ENCODE results near the gene THBD.

THBD gene

DNA sequence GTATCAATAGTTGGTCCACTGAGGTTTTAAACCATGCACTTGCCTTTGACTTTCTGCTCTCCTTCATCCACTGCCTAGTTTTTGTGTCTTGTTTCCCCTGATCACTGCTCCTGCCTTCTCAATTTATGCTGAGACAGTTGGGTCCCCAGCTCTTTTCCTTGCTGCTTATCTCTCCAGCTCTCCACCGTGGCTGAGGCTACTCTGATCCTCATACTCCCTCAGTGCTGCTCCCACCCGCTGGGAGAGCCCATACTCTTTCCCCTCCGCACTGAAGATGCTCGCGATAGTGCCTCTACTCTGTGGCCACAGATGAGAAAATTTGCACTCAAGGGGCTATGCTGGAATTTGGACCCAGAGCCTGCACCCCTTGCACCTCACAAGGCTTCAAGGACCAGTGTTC, 3.4 kb upstream of the THBD start:
- no peak overlapping the region for H3K4me3 ChIP-seq (ENCODE audit: low read depth, low read length)
- no peak for DNase-seq (ENCODE audit: low read depth)
- TF ChIP-seq, protein P1, sequence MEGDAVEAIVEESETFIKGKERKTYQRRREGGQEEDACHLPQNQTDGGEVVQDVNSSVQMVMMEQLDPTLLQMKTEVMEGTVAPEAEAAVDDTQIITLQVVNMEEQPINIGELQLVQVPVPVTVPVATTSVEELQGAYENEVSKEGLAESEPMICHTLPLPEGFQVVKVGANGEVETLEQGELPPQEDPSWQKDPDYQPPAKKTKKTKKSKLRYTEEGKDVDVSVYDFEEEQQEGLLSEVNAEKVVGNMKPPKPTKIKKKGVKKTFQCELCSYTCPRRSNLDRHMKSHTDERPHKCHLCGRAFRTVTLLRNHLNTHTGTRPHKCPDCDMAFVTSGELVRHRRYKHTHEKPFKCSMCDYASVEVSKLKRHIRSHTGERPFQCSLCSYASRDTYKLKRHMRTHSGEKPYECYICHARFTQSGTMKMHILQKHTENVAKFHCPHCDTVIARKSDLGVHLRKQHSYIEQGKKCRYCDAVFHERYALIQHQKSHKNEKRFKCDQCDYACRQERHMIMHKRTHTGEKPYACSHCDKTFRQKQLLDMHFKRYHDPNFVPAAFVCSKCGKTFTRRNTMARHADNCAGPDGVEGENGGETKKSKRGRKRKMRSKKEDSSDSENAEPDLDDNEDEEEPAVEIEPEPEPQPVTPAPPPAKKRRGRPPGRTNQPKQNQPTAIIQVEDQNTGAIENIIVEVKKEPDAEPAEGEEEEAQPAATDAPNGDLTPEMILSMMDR (IDR thresholded peaks at IDR 0.05; ENCODE audit: insufficient read depth, low read depth, low read length, missing control alignments) = no peak

DNA sequence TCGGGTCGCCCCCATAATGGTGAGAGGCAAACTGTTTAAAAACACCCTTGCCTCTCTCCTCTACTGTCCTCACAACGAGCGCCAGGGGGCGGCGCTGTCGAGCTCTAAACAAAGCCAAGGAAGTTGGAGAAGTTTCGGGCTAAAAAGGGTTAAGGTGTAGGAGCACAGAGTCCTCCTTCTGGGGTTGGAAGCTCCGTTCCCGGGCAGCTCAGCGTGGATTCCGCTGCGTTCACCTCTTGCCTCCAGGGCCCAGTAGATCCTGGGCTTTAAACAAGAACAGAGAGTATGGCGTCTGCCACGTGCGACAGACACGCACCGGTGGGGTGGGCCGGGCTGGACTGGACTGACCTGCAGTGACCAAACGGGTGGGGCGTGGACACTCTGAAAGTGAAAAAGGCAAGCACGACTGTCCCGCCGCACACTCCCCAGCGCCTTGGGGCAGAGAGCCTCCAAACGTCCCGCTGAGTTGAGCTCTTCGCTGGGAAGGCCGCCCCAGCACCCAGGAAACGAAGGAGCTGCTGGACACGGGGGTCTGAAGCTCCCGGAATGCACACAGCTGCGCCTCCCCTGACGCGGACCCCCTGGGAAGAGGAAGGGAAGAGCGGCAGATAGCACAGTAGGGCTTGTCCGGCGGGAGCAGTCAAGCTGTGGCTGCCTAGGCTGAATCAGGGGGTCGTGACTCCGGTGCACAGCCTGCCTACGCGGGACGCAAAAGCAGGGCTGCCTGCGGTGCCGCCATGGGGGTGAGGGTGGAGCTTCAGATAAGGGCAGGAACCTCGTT, 1.6 kb upstream of the THBD start:
- H3K4me3 ChIP-seq (ENCODE audit: low read depth, low read length) = no peak overlapping the region
- TF ChIP-seq, protein P1 (IDR thresholded peaks at IDR 0.05; ENCODE audit: insufficient read depth, low read depth, low read length, missing control alignments) = peak; percentile 57
- peak; percentile 44 for DNase-seq (ENCODE audit: low read depth)

DNA sequence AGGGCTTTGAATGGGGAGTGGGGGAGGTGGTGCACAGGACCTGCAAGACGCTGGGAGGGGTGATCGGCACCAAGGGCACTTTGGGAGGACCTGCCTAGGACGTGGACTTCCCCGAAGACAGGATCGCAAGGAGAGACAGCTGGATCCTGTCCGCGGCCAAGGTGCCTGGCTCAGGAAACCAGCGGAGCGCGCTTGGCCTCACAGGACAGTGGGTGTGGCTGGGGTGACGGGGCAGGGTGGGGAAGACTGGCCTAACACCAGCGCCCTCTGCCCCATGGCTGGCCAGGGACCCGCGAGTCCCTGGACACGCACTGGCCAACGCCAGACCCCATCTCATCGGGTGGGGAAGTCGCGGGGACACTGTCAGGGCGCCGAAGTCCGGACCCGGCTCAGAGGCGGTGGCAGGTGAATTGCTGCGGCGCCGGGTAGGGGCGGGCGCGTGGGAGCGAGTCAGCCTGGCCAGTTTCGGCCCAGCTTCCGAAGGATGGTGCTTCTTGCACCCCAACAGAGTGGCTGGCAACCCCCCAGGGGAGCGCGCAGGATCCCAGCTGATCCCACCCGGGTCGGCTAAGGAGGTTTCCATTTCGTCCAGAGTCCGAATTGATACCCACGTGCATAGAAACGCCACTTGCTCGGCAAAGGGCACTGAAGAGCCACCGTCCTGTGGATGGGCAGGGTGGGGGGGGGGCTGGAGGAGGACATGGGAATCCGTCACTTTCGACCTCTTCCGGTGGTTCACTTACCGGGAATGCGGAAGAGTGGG, 785 bp upstream of the THBD start:
- H3K4me3 ChIP-seq (ENCODE audit: low read depth, low read length) = no peak overlapping the region
- no peak for DNase-seq (ENCODE audit: low read depth)

DNA sequence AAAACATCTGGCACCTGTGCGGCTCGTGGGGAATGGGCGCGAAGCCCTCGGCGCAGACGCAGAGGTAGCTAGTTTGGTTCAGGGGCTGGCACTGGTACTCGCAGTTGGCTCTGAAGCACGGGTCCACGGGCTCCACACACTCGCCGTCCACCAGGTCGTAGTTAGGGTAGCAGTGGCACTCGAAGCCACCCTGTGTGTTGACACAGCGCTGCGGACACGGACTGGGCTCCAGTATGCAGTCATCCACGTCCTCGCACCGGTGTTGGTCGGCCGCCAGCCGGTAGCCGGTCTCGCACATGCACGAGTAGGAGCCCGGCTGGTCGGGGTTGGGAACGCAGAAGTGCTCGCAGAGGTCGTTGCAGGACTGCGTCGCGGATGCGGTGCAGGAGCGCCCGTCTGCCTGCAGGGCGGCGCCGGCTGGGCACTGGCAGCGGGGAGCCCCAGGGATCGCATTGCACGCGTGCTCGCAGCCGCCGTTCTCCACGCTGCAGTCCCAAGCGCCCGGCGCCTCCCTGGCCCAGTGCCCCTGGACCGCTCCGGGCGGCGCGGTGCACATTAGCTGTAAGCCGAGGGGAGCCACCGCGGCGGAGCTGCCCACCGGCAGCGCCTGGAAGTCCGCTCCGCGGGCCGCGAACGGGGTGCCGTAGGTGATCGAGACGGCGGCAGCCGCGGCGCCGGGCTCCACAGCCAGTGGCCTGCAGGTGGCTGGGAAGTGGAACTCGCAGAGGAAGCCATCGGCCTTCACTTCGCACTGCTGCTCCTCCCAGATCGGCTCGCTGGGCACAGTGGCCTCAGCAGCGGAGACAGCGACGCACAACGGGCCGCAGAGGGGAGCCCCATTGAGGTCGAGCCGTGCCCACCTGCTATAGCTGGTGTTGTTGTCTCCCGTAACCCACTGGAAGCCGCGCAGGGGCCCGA, 930 bp downstream of the THBD start:
- no peak overlapping the region for H3K4me3 ChIP-seq (ENCODE audit: low read depth, low read length)
- no peak for DNase-seq (ENCODE audit: low read depth)
- TF ChIP-seq, protein P1 (IDR thresholded peaks at IDR 0.05; ENCODE audit: insufficient read depth, low read depth, low read length, missing control alignments) = no peak

More for the DNA sequence above, 785 bp upstream of the THBD start:
- TF ChIP-seq, protein P1 (IDR thresholded peaks at IDR 0.05; ENCODE audit: insufficient read depth, low read depth, low read length, missing control alignments) = no peak

DNA sequence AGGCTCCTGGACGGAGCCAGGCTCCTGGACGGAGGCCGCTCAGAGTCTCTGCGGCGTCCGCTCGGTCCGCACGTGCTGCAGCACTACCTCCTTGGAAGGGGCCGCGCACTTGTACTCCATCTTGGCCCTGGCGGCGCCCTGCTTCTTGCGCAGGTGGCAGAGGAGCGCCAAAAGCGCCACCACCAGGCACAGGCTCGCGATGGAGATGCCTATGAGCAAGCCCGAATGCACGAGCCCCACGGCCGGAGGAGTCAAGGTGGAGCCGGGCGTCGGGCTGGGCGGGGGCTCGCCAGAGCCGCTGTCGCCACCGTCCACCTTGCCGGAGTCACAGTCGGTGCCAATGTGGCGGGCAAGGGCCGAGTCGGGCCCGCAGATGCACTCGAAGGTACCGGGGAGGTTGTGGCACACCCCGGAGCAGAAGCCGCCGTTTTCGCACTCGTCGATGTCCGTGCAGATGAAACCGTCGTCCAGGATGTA, 1.7 kb downstream of the THBD start:
- H3K4me3 ChIP-seq (ENCODE audit: low read depth, low read length) = no peak overlapping the region
- DNase-seq (ENCODE audit: low read depth) = no peak
- TF ChIP-seq, protein P1 (IDR thresholded peaks at IDR 0.05; ENCODE audit: insufficient read depth, low read depth, low read length, missing control alignments) = no peak

DNA sequence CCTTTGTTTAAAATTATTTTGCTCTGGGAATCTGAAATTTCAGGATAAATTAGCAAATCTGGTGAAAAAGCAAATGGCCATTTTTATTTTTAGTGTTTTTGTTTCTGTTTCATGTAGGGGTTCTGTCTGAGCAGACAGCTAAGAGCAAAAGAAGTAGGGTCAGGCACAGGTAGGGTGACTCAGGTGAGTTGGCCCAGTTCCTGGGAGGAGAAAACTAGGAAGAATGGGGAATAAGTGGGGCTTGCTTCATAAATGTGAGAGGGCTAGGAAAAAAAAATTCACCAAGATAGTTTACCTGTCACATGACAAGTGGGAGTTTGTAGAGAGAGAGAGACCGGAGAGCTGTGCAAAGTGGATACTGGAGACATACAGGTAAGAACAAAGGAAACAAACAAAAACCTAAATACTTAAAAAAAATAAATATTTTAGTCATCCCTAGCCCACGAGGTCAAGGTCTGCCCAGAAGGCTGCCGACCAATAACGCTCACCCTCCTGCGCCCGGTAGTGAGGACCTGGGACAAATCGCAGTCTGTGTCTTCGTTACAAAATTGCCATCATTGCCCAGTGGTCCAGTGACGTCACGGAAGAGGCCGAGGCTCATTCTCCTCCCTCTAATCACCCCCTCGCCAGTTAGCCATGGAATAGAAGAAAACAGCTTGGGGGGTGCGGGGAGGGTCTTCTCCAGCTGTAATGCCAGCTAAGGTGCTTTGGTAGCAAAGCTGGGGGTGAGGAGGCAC, 2.3 kb downstream of the THBD start:
- TF ChIP-seq, protein P1 (IDR thresholded peaks at IDR 0.05; ENCODE audit: insufficient read depth, low read depth, low read length, missing control alignments) = no peak
- no peak for DNase-seq (ENCODE audit: low read depth)
- H3K4me3 ChIP-seq (ENCODE audit: low read depth, low read length) = no peak overlapping the region
